Prostate gland (tissue), 2 donors: ENCODE measurements around the gene CYS1.

ENCODE experiments used
- CTCF ChIP-seq, 4 experiments: fragments of 200-600 bp in 2 of 4; fragments of 450-650 bp in 2 of 4; sonication (generic) in 2 of 4; IDR thresholded peaks; 1 replicate in 3 of 4; 2 replicates in 1 of 4; pipeline ENCODE4 v1.5.1; 2016 to 2019; ENCODE audit warnings: antibody characterized with exemption in 4 of 4, mild to moderate bottlenecking in 2 of 4, moderate library complexity in 2 of 4
- POLR2A ChIP-seq: fragments of 450-650 bp; IDR thresholded peaks from one replicate; pipeline ENCODE4 v1.6.1; 2016; ENCODE audit warnings: antibody characterized with exemption, mild to moderate bottlenecking

GRCh38 chr2:10083692-10084211, 3.5 kb upstream of the CYS1 start:
- TF ChIP-seq POLR2A (no peak), CTCF (IDR thresholded peaks at IDR 0.05) (no peak)
